Testis (tissue), 3 donors: ENCODE measurements around the gene GSTO2. TPM values are rescaled to one million over a fixed set of nuclear protein-coding genes. Genes with fewer than 3 reads are reported as not detected.

Source experiments
- DNase-seq: peaks from one replicate; pipeline ENCODE4 v3.0.0-alpha.2; 2019
- H3K27ac ChIP-seq, 2 donors: fragments of 200-600 bp; sonication (generic); one replicate each; pipeline ENCODE4 v1.5.1; 2019
- H3K27me3 ChIP-seq: fragments of 200-600 bp; sonication (generic); one replicate; pipeline ENCODE4 v1.5.1; 2019
- H3K36me3 ChIP-seq: fragments of 200-600 bp; sonication (generic); one replicate; pipeline ENCODE4 v1.5.1; 2017; ENCODE audit warnings: low read depth; ENCODE audit errors: missing control alignments
- H3K4me1 ChIP-seq: fragments of 200-600 bp; sonication (generic); one replicate; pipeline ENCODE4 v1.5.1; 2019
- H3K4me3 ChIP-seq, 2 donors: fragments of 200-600 bp; sonication (generic); one replicate each; pipeline ENCODE4 v1.5.1; 2017 to 2019
- H3K9me3 ChIP-seq: fragments of 200-600 bp; sonication (generic); one replicate; pipeline ENCODE4 v1.5.1; 2017
- CTCF ChIP-seq, 3 experiments: fragments of 450-650 bp in 2 of 3; fragments of 200-600 bp in 1 of 3; sonication (generic) in 1 of 3; IDR thresholded peaks; one replicate each; pipeline ENCODE4 v1.5.1; 2016 to 2019; ENCODE audit warnings: antibody characterized with exemption in 3 of 3, mild to moderate bottlenecking in 2 of 3, moderate library complexity in 1 of 3
- POLR2A ChIP-seq: fragments of 450-650 bp; IDR thresholded peaks from one replicate; pipeline ENCODE4 v1.6.1; 2017; ENCODE audit warnings: antibody characterized with exemption, mild to moderate bottlenecking, moderate library complexity
- WGBS, 2 donors: methylation state at CpG; one replicate each; pipeline ENCODE4 v1.1.5; 2018; 5-methylcytosine and 5-hydroxymethylcytosine counted together
- intact Hi-C: fragments of 100-400 bp; cut with DNase I; formaldehyde crosslinking; loops from one replicate; pipeline ENCODE4 v1.15.1; 2023; ENCODE audit warnings: low total_unique reads
- polyA plus RNA-seq: library from polyadenylated mRNA; stranded (reverse); fragments of 350-450 nt; fragmentation: Illumina TruSeq; extraction: RNeasy Lipid Tissue Mini Kit (QIAGEN cat#74804); gene quantifications from one replicate; pipeline ENCODE4 v1.2.3, GENCODE V29; 2014; ENCODE audit warnings: low read depth, low replicate concordance; ENCODE audit not compliant: insufficient read depth
- total RNA-seq, 2 donors: library from RNA; depleted of rRNA; stranded (reverse); fragments of >200 nt; gene quantifications; one replicate each; pipeline ENCODE4 v1.2.3, GENCODE V29; 2016

The GSTO2 gene
- total and polyA plus RNA-seq, 3 donors from 2014 or later, result 28.9 to 53.7 (median 51.7) TPM

GRCh38 chr10:104254493-104255310, 14.3 kb upstream of the GSTO2 start, which contains the start of gene GSTO1:
GSTO1 (plus strand) TSS chr10:104254892; CDS start chr10:104254929, 37 bp downstream.
- Histone ChIP-seq H3K4me1 (peaks cover 10% of the 10 kb centered on the region), H3K4me3 (peak within 1 kb of the TSS; percentile 85 to 96), H3K27ac (peak within 1 kb of the TSS; percentile 89 to 93), H3K36me3 (no peaks in the 10 kb centered on the region), H3K27me3 (no peaks in the 10 kb centered on the region), H3K9me3 (no peaks in the 10 kb centered on the region)
- DNase-seq, result peak; percentile 84
- WGBS, 2 donors, result 1 to 7% methylated on average over 3 to 57 of the region's 69 CpGs
- intact Hi-C loops, result no loop called here
- TF ChIP-seq CTCF (IDR thresholded peaks at IDR 0.05) (no peak), POLR2A (no peak)

GRCh38 chr10:104255311-104255981, 13.5 kb upstream of the GSTO2 start:
- Histone ChIP-seq H3K9me3 (no peaks in the 10 kb centered on the region), H3K36me3 (no peaks in the 10 kb centered on the region), H3K27ac (peak overlapping the region; percentile 89 to 93), H3K4me1 (peaks cover 10% of the 10 kb centered on the region), H3K4me3 (peak overlapping the region; percentile 85 to 96), H3K27me3 (no peaks in the 10 kb centered on the region)
- no peak for TF ChIP-seq CTCF (IDR thresholded peaks at IDR 0.05)
- no peak for TF ChIP-seq POLR2A
- intact Hi-C loops, result no loop called here
- 0 to 1% methylated on average over 8 to 12 of the region's 12 CpGs for WGBS, 2 donors
- DNase-seq, result no peak

GRCh38 chr10:104256335-104256961, 12.5 kb upstream of the GSTO2 start:
- WGBS, 2 donors, result 16 to 21% methylated on average over 1 of the region's 1 CpG
- H3K4me1 ChIP-seq, result peaks cover 10% of the 10 kb centered on the region
- DNase-seq, result no peak
- H3K4me3 ChIP-seq, result no peak overlapping the region
- no peaks in the 10 kb centered on the region for H3K36me3 ChIP-seq
- intact Hi-C loops, result no loop called here
- no peaks in the 10 kb centered on the region for H3K9me3 ChIP-seq
- TF ChIP-seq POLR2A (no peak), CTCF (IDR thresholded peaks at IDR 0.05) (no peak)
- no peaks in the 10 kb centered on the region for H3K27me3 ChIP-seq
- peak overlapping the region in 1 of 2 donors; percentile 93 for H3K27ac ChIP-seq

GRCh38 chr10:104257235-104257634, 11.7 kb upstream of the GSTO2 start:
- WGBS, 2 donors, result 93 to 100% methylated on average over 5 of the region's 5 CpGs
- TF ChIP-seq CTCF (IDR thresholded peaks at IDR 0.05), result no peak
- no peak for TF ChIP-seq POLR2A
- intact Hi-C loops, result no loop called here
- no peaks in the 10 kb centered on the region for H3K27me3 ChIP-seq
- H3K9me3 ChIP-seq, result no peaks in the 10 kb centered on the region
- H3K4me3 ChIP-seq, result no peak overlapping the region
- H3K27ac ChIP-seq, result no peak overlapping the region
- H3K36me3 ChIP-seq, result no peaks in the 10 kb centered on the region
- H3K4me1 ChIP-seq, result peaks cover 10% of the 10 kb centered on the region
- DNase-seq, result no peak
